ENCODE data around the gene R3HDM1.

GRCh38 chr2:135650721-135651120 is 119.4 kb downstream of the R3HDM1 start:
- TF ChIP-seq EZH2 (IDR thresholded peaks at IDR 0.05; ENCODE audit: borderline replicate concordance) (no peak), CTCF (IDR thresholded peaks at IDR 0.05; ENCODE audit: poor library complexity) (no peak), EZH2phosphoT487 (IDR thresholded peaks at IDR 0.05; ENCODE audit: low read depth, severe bottlenecking, unreplicated experiment) (no peak)
